PC-3 (cell line): ENCODE data around the gene BROX. TPM values are rescaled to one million over a fixed set of nuclear protein-coding genes. Genes with fewer than 3 reads are reported as not detected.
A peak's percentile ranks its signal among the peaks of the same experiment; 100 is the strongest.

Source experiments
- ATAC-seq: fragments of 200-7000 bp; cut with Tn5 transposase; 2 replicates; pipeline ENCODE4 v1.9.1; 2020; ENCODE audit warnings: mild to moderate bottlenecking, moderate library complexity
- BruUV-seq: library from RNA; stranded (reverse); fragments of 400-500 nt; replicated peaks from 2 replicates; lab custom pipeline; 2021; lab: Mats Ljungman, UMichigan
- CTCF ChIA-PET: fragments of 300-600 bp; sonication (Branson Sonifier 250); formaldehyde crosslinking; loops from one replicate; lab custom pipeline; 2022; ENCODE audit warnings: antibody characterized with exemption; lab: Charles Lee
- POLR2A ChIA-PET: fragments of 300-600 bp; sonication (Branson Sonifier 250); formaldehyde crosslinking; loops from one replicate; lab custom pipeline; 2022; ENCODE audit warnings: antibody characterized with exemption; ENCODE audit not compliant: unreplicated experiment; lab: Charles Lee
- DNase-seq: peaks from one replicate; pipeline ENCODE4 v3.0.0-alpha.2; 2015
- H2AFZ ChIP-seq: fragments of 300-600 bp; sonication (generic); 2 replicates; pipeline ENCODE4 v1.6.0; 2016; ENCODE audit warnings: antibody characterized with exemption, low read length
- H3F3A ChIP-seq: fragments of 300-600 bp; sonication (generic); one replicate; pipeline ENCODE4 v1.6.0; 2017; ENCODE audit warnings: antibody characterized with exemption, low read length, control low read depth, mild to moderate bottlenecking; ENCODE audit not compliant: unreplicated experiment
- H3K27ac ChIP-seq: fragments of 300-600 bp; sonication (generic); 2 replicates; pipeline ENCODE4 v1.5.1; 2016; ENCODE audit warnings: mild to moderate bottlenecking, low read length
- H3K27me3 ChIP-seq: fragments of 300-600 bp; sonication (generic); 2 replicates; pipeline ENCODE4 v1.6.1; 2016; ENCODE audit warnings: low read length, mixed read lengths
- H3K36me3 ChIP-seq: fragments of 300-600 bp; sonication (generic); 2 replicates; pipeline ENCODE4 v1.6.1; 2016; ENCODE audit warnings: low read depth, mixed run types, low read length, mixed read lengths
- H3K4me1 ChIP-seq: fragments of 300-600 bp; sonication (generic); 2 replicates; pipeline ENCODE4 v1.5.1; 2016; ENCODE audit warnings: low read length; ENCODE audit not compliant: insufficient read depth
- H3K4me2 ChIP-seq: fragments of 300-600 bp; sonication (generic); 2 replicates; pipeline ENCODE4 v1.6.0; 2016; ENCODE audit warnings: low read length
- H3K4me3 ChIP-seq: fragments of 300-600 bp; sonication (generic); 2 replicates; pipeline ENCODE4 v1.5.1; 2016; ENCODE audit warnings: mild to moderate bottlenecking, low read length, mixed read lengths
- H3K79me2 ChIP-seq: fragments of 300-600 bp; sonication (generic); 2 replicates; pipeline ENCODE4 v1.6.1; 2017; ENCODE audit warnings: low read length, mixed read lengths
- H3K9ac ChIP-seq: fragments of 300-600 bp; sonication (generic); 2 replicates; pipeline ENCODE4 v1.6.0; 2016; ENCODE audit warnings: mild to moderate bottlenecking, low read length
- H3K9me2 ChIP-seq: fragments of 300-600 bp; sonication (generic); replicated peaks from 2 replicates; pipeline ENCODE4 v1.6.1; 2016; ENCODE audit warnings: mixed run types, low read length, mixed read lengths
- H3K9me3 ChIP-seq: fragments of 300-600 bp; sonication (generic); 2 replicates; pipeline ENCODE4 v1.6.1; 2016; ENCODE audit warnings: low read length, mixed read lengths
- H4K20me1 ChIP-seq: fragments of 300-600 bp; sonication (generic); 2 replicates; pipeline ENCODE4 v1.6.1; 2016; ENCODE audit warnings: low read length, mixed read lengths
- EZH2 ChIP-seq: fragments of 300-600 bp; sonication (generic); IDR thresholded peaks from one replicate; pipeline ENCODE4 v1.6.1; 2017; ENCODE audit warnings: antibody characterized with exemption, mild to moderate bottlenecking, low read length; ENCODE audit not compliant: unreplicated experiment
- EZH2phosphoT487 ChIP-seq: fragments of 300-600 bp; sonication (generic); IDR thresholded peaks from 2 replicates; pipeline ENCODE4 v1.6.1; 2018; ENCODE audit warnings: mild to moderate bottlenecking, antibody characterized with exemption, low read length, borderline replicate concordance
- intact Hi-C: fragments of 100-400 bp; cut with micrococcal nuclease; formaldehyde crosslinking; loops from 2 replicates; pipeline ENCODE4 v1.9.0; 2023
- total RNA-seq: library from RNA; depleted of rRNA; stranded (reverse); fragments of >200 nt; gene quantifications from 2 replicates; pipeline ENCODE4 v1.2.3, GENCODE V29; 2014
- TF ChIP-seq, protein P1 (sequence below): fragments of 300-600 bp; sonication (generic); conservative IDR thresholded peaks from 2 replicates; pipeline ENCODE4 v1.5.1; 2017; ENCODE audit warnings: antibody characterized with exemption, low read depth, mild to moderate bottlenecking, low read length

The BROX gene
- total RNA-seq, 1 experiment from 2014 or later, result 68.4 TPM

DNA sequence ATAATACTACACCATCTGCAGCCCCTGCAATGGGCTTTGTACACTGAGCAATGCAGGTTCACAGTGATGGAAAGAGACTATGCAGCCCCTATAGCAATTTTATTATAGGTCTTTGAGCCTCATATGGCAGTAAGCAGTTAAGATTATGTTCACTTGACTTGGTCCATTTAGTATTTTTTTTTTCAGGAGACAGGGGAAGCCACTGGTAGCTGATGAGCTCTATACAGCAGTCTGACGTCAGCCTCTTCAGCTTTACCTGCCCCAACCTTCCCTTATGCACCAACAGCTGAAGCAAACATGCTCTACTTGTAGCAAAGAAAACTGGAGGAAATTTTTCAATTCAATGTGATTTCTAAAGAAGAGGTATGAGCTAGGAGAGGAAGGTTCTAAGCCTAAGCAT, 32.3 kb upstream of the BROX start:
- intact Hi-C loops, result no loop called here
- Histone ChIP-seq H3K27ac (no peak overlapping the region), H2AFZ (no peak overlapping the region), H3K4me2 (no peak overlapping the region), H4K20me1 (no peaks in the 10 kb centered on the region), H3K9me3 (no peaks in the 10 kb centered on the region), H3K27me3 (no peaks in the 10 kb centered on the region), H3K4me3 (no peak overlapping the region), H3K4me1 (no peaks in the 10 kb centered on the region), H3F3A (no peaks in the 10 kb centered on the region), H3K36me3 (peaks cover 8% of the 10 kb centered on the region; the same call in 1 of the 2 replicates), H3K79me2 (no peaks in the 10 kb centered on the region), H3K9ac (no peak overlapping the region), H3K9me2 (no peaks in the 10 kb centered on the region)
- no TSS peak for BruUV-seq
- ATAC-seq (no peak), DNase-seq (no peak)
- ChIA-PET CTCF (no interaction called here), POLR2A (no interaction called here)
- TF ChIP-seq, protein P1, sequence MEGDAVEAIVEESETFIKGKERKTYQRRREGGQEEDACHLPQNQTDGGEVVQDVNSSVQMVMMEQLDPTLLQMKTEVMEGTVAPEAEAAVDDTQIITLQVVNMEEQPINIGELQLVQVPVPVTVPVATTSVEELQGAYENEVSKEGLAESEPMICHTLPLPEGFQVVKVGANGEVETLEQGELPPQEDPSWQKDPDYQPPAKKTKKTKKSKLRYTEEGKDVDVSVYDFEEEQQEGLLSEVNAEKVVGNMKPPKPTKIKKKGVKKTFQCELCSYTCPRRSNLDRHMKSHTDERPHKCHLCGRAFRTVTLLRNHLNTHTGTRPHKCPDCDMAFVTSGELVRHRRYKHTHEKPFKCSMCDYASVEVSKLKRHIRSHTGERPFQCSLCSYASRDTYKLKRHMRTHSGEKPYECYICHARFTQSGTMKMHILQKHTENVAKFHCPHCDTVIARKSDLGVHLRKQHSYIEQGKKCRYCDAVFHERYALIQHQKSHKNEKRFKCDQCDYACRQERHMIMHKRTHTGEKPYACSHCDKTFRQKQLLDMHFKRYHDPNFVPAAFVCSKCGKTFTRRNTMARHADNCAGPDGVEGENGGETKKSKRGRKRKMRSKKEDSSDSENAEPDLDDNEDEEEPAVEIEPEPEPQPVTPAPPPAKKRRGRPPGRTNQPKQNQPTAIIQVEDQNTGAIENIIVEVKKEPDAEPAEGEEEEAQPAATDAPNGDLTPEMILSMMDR, result no peak
- TF ChIP-seq EZH2phosphoT487, result no peak
- no peak for TF ChIP-seq EZH2

DNA sequence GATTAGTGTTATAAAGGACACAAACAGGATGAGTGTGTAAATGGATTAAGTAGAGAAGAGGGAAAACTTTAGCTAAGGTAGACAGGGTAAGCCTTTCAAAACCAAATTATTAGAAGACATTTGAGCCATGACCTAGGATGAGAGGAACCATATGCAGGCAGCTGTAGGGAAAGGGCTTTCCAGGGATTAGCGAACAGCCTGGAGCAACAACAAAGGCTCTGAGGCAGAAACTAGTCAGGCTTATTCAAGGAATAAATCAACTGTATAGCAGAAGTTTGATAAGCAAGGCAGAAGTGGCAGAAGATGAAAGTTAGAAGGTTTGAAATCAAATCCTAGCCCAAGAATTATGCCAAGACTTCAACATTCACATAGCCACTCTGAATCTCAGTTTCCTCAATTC, 21.3 kb upstream of the BROX start:
- Histone ChIP-seq H3F3A (no peaks in the 10 kb centered on the region), H3K27me3 (no peaks in the 10 kb centered on the region), H3K9ac (no peak overlapping the region), H3K36me3 (peaks cover 9% of the 10 kb centered on the region; the same call in 1 of the 2 replicates), H3K9me3 (no peaks in the 10 kb centered on the region), H3K27ac (no peak overlapping the region), H3K9me2 (no peaks in the 10 kb centered on the region), H3K4me3 (no peak overlapping the region), H4K20me1 (no peaks in the 10 kb centered on the region), H2AFZ (no peak overlapping the region), H3K4me2 (no peak overlapping the region), H3K4me1 (no peaks in the 10 kb centered on the region), H3K79me2 (peaks cover 5% of the 10 kb centered on the region; the same call in 1 of the 2 replicates)
- POLR2A ChIA-PET, result no interaction called here
- intact Hi-C loops, result no loop called here
- DNase-seq (no peak), ATAC-seq (no peak)
- BruUV-seq, result TSS peak; percentile 6
- TF ChIP-seq EZH2 (no peak), EZH2phosphoT487 (no peak)
- TF ChIP-seq, protein P1, result no peak
- CTCF ChIA-PET, result no interaction called here

DNA sequence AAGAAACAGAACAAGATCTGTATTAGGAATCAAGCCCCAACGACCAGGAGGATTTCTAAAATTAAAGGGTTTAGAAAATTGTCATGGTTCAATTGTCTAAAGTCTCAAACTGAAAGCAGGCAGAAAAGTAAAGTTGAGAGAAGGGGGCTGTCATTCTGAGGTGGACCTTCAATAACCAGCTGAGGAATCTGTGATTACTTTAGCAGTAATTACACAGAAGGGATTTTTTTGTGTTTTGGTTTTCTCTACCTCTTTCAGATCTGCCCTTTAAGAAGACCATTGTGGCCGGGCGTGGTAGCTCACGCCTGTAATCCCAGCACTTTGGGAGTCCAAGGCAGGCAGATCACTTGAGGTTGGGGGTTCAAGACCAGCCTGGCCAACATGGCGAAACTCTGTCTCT, 17.4 kb upstream of the BROX start:
- H3K79me2 ChIP-seq, result peaks cover 5% of the 10 kb centered on the region; the same call in 1 of the 2 replicates
- H3K27ac ChIP-seq, result no peak overlapping the region
- no peak overlapping the region for H3K4me2 ChIP-seq
- no peak overlapping the region for H2AFZ ChIP-seq
- 0 out of 2 replicates have a peak, but pooled peaks cover 3% of the 10 kb centered on the region for H4K20me1 ChIP-seq
- BruUV-seq, result no TSS peak
- intact Hi-C loops, result no loop called here
- no peak for DNase-seq
- TF ChIP-seq, protein P1, result no peak
- H3F3A ChIP-seq, result no peaks in the 10 kb centered on the region
- no peaks in the 10 kb centered on the region for H3K27me3 ChIP-seq
- no peaks in the 10 kb centered on the region for H3K9me2 ChIP-seq
- CTCF ChIA-PET, result no interaction called here
- H3K4me1 ChIP-seq, result no peaks in the 10 kb centered on the region
- peaks cover 3% of the 10 kb centered on the region; the same call in 1 of the 2 replicates for H3K36me3 ChIP-seq
- H3K9ac ChIP-seq, result no peak overlapping the region
- POLR2A ChIA-PET, result no interaction called here
- no peak for ATAC-seq
- no peaks in the 10 kb centered on the region for H3K9me3 ChIP-seq
- no peak overlapping the region for H3K4me3 ChIP-seq
